GM12878 (cell line): ENCODE results near the gene CHEK1. TPM values are rescaled to one million over a fixed set of nuclear protein-coding genes. Genes with fewer than 3 reads are reported as not detected.

Source experiments
- ATAC-seq: fragments of 200-7000 bp; cut with Tn5 transposase; 3 replicates; pipeline ENCODE4 v1.9.1; 2020; ENCODE audit warnings: mild to moderate bottlenecking, moderate library complexity
- BruUV-seq: library from RNA; stranded (reverse); fragments of 400-500 nt; replicated peaks from 2 replicates; lab custom pipeline; 2021; lab: Mats Ljungman, UMichigan
- CTCF ChIA-PET: fragments of 300-600 bp; sonication (Branson Sonifier 250); formaldehyde crosslinking; extraction: SDS; loops from one replicate; lab custom pipeline; 2021; ENCODE audit warnings: inconsistent platforms; lab: Yijun Ruan, JAX
- POLR2A ChIA-PET: fragments of 350-600 bp; formaldehyde crosslinking; extraction: SDS; loops from one replicate; lab custom pipeline; 2021; ENCODE audit warnings: inconsistent platforms; lab: Charles Lee
- RAD21 ChIA-PET: fragments of 300-600 bp; sonication (Branson Sonifier 250); formaldehyde crosslinking; loops from one replicate; lab custom pipeline; 2023; ENCODE audit warnings: antibody characterized with exemption; ENCODE audit not compliant: unreplicated experiment; lab: Charles Lee
- SMC1A ChIA-PET: fragments of 300-600 bp; sonication (Branson Sonifier 250); formaldehyde crosslinking; loops from one replicate; lab custom pipeline; 2023; ENCODE audit not compliant: unreplicated experiment, uncharacterized antibody; lab: Charles Lee
- DNase-seq: peaks from one replicate; pipeline ENCODE4 v3.0.0-alpha.2; 2011; ENCODE audit warnings: low read depth, low spot score
- FAIRE-seq: peaks from 3 replicates; lab custom pipeline; 2011; peaks lifted over from hg19 to GRCh38; lab: Jason Lieb, UNC
- H2AFZ ChIP-seq: 2 replicates; pipeline ENCODE4 v1.6.0; 2011; ENCODE audit warnings: low read depth, low read length, control low read depth; ENCODE audit not compliant: control insufficient read depth
- H3K27ac ChIP-seq: 2 replicates; pipeline ENCODE4 v1.5.1; 2011; ENCODE audit warnings: control low read depth; ENCODE audit not compliant: control insufficient read depth, insufficient read depth
- H3K27me3 ChIP-seq, 2 experiments: replicated peaks in 1 of 2; 2 replicates each; pipeline versions ENCODE4 v1.6.0 to v1.6.1; 2011; ENCODE audit warnings: low read length in 1 of 2; ENCODE audit not compliant: control insufficient read depth in 2 of 2, insufficient read depth in 2 of 2
- H3K36me3 ChIP-seq, 2 experiments: 2 replicates each; pipeline ENCODE4 v1.5.1; 2011; ENCODE audit warnings: low read length in 1 of 2; ENCODE audit not compliant: control insufficient read depth in 2 of 2, insufficient read depth in 2 of 2
- H3K4me1 ChIP-seq: 2 replicates; pipeline ENCODE4 v1.6.1; 2011; ENCODE audit warnings: mild to moderate bottlenecking, low read length, moderate library complexity, mixed read lengths; ENCODE audit not compliant: control insufficient read depth, insufficient read depth
- H3K4me2 ChIP-seq: 2 replicates; pipeline ENCODE4 v1.6.0; 2011; ENCODE audit warnings: control low read depth; ENCODE audit not compliant: control insufficient read depth, insufficient read depth
- H3K4me3 ChIP-seq: fragments of 200-600 bp; sonication (generic); 2 replicates; pipeline ENCODE4 v1.5.1; 2016
- H3K79me2 ChIP-seq: 2 replicates; pipeline ENCODE4 v1.6.0; 2011; ENCODE audit warnings: low read length; ENCODE audit not compliant: control insufficient read depth, insufficient read depth
- H3K9ac ChIP-seq: 2 replicates; pipeline ENCODE4 v1.8.0; 2011; ENCODE audit warnings: low read length, control low read depth, mixed read lengths; ENCODE audit not compliant: control insufficient read depth, insufficient read depth
- H3K9me3 ChIP-seq: replicated peaks from 3 replicates; pipeline ENCODE4 v1.5.1; 2011; ENCODE audit warnings: mild to moderate bottlenecking, low read length; ENCODE audit not compliant: control insufficient read depth, insufficient read depth
- H4K20me1 ChIP-seq: 2 replicates; pipeline ENCODE4 v1.6.0; 2011; ENCODE audit not compliant: control insufficient read depth, insufficient read depth
- ATF2 ChIP-seq: IDR thresholded peaks from 2 replicates; pipeline ENCODE4 v1.6.1; 2012; ENCODE audit warnings: low read length, inconsistent platforms
- BACH1 ChIP-seq: fragments of 450-650 bp; IDR thresholded peaks from 2 replicates; pipeline ENCODE4 v1.6.1; 2017; ENCODE audit warnings: mild to moderate bottlenecking, borderline replicate concordance
- BCL11A ChIP-seq: IDR thresholded peaks from 2 replicates; pipeline ENCODE4 v1.6.1; 2011; ENCODE audit warnings: low read depth, low read length
- EGR1 ChIP-seq, 2 experiments: IDR thresholded peaks; 1 replicate in 1 of 2; 2 replicates in 1 of 2; pipeline ENCODE4 v1.6.1; 2011 to 2012; ENCODE audit warnings: low read depth in 2 of 2, low read length in 2 of 2, borderline replicate concordance in 1 of 2, mild to moderate bottlenecking in 1 of 2, moderate library complexity in 1 of 2
- GABPA ChIP-seq: IDR thresholded peaks from 2 replicates; pipeline ENCODE4 v1.6.1; 2014; ENCODE audit warnings: antibody characterized with exemption, low read depth, mild to moderate bottlenecking, inconsistent platforms
- IRF4 ChIP-seq: IDR thresholded peaks from 2 replicates; pipeline ENCODE4 v1.6.1; 2011; ENCODE audit warnings: low read depth, low read length
- LARP7 ChIP-seq: fragments of 450-650 bp; IDR thresholded peaks from 2 replicates; pipeline ENCODE4 v1.6.1; 2017; ENCODE audit warnings: mild to moderate bottlenecking
- MEF2A ChIP-seq: IDR thresholded peaks from 2 replicates; pipeline ENCODE4 v1.6.1; 2011; ENCODE audit warnings: low read depth, mild to moderate bottlenecking, low read length, moderate library complexity; ENCODE audit not compliant: insufficient read depth
- MTA3 ChIP-seq: IDR thresholded peaks from 2 replicates; pipeline ENCODE4 v1.6.1; 2012; ENCODE audit warnings: low read length, inconsistent platforms, borderline replicate concordance
- NR2F1 ChIP-seq: fragments of 450-650 bp; conservative IDR thresholded peaks from 2 replicates; pipeline ENCODE4 v1.6.1; 2017; ENCODE audit warnings: mild to moderate bottlenecking
- PML ChIP-seq: IDR thresholded peaks from 2 replicates; pipeline ENCODE4 v1.6.1; 2012; ENCODE audit warnings: low read length, inconsistent platforms
- RAD51 ChIP-seq: fragments of 450-650 bp; IDR thresholded peaks from 2 replicates; pipeline ENCODE4 v1.6.1; 2016; ENCODE audit warnings: moderate library complexity, mild to moderate bottlenecking, inconsistent platforms
- SMC3 ChIP-seq: IDR thresholded peaks from 2 replicates; pipeline ENCODE4 v1.6.1; 2011; ENCODE audit warnings: low read length, improper control_type of control experiment, borderline replicate concordance
- STAT3 ChIP-seq: IDR thresholded peaks from 2 replicates; pipeline ENCODE4 v1.6.1; 2011; ENCODE audit warnings: low read depth, low read length, improper control_type of control experiment
- TARDBP ChIP-seq: IDR thresholded peaks from 2 replicates; pipeline ENCODE4 v1.6.1; 2016; ENCODE audit warnings: borderline replicate concordance
- YY1 ChIP-seq: IDR thresholded peaks from 2 replicates; pipeline ENCODE4 v1.6.1; 2011; ENCODE audit warnings: low read depth, mild to moderate bottlenecking, low read length
- ZNF207 ChIP-seq: fragments of 450-650 bp; IDR thresholded peaks from 2 replicates; pipeline ENCODE4 v1.6.1; 2014; ENCODE audit warnings: antibody characterized with exemption, mild to moderate bottlenecking, borderline replicate concordance
- WGBS: methylation state at CpG from one replicate; pipeline ENCODE4 v1.1.6; 2016; ENCODE audit warnings: low lambda C conversion rate; ENCODE audit not compliant: insufficient replicate concordance, insufficient coverage; ENCODE audit errors: missing lambda C conversion rate; 5-methylcytosine and 5-hydroxymethylcytosine counted together
- in situ Hi-C: fragments of 300-500 bp; cut with MboI; formaldehyde crosslinking; loops from 9 replicates; pipeline ENCODE4 v1.14.3; 2018; ENCODE audit warnings: mixed read lengths
- intact Hi-C: fragments of 100-400 bp; cut with micrococcal nuclease; formaldehyde crosslinking; loops from one replicate; pipeline ENCODE4 v1.14.2; 2022; ENCODE audit not compliant: unreplicated experiment
- polyA plus RNA-seq, 11 experiments: library from polyadenylated mRNA; depleted of rRNA in 4 of 11; unstranded in 6 of 11; stranded (reverse) in 5 of 11; fragments of >200 nt; fragmentation: Nextera tagmentation in 4 of 11; fragmentation: Illumina TruSeq in 1 of 11; extraction: Ambion mirVana in 4 of 11; extraction: Trizol in 1 of 11; gene quantifications; 1 replicate in 1 of 11; 2 replicates in 10 of 11; pipeline versions ENCODE4 v1.2.1 to v1.2.3, GENCODE V29; 2011 to 2016; ENCODE audit warnings: inconsistent platforms in 2 of 11, missing spikeins in 2 of 11, low read depth in 1 of 11
- total RNA-seq, 4 experiments: library from RNA; depleted of rRNA in 3 of 4; stranded (reverse); fragments of >200 nt in 3 of 4; fragmentation: Illumina TruSeq in 1 of 4; extraction: Trizol in 1 of 4; gene quantifications; 2 replicates each; pipeline versions ENCODE4 v1.2.1 to v1.2.3, GENCODE V29; 2013 to 2021
- TF ChIP-seq, protein P1 (sequence below): fragments of 450-650 bp; conservative IDR thresholded peaks from 2 replicates; pipeline ENCODE4 v1.6.1; 2017; ENCODE audit warnings: mild to moderate bottlenecking, moderate library complexity
- TF ChIP-seq, protein P2 (sequence below): fragments of 450-650 bp; formaldehyde crosslinking; IDR thresholded peaks from 2 replicates; pipeline ENCODE4 v1.4.0; 2020; ENCODE audit warnings: mild to moderate bottlenecking, moderate library complexity

CHEK1 gene
- total and polyA plus RNA-seq, 10 of the 15 experiments (the other 5 are each of a cell fraction or from before 2014, with no cell fraction given): 42.1 to 72.9 (median 65.6) TPM

GRCh38 chr11:125625225-125625629, 264 bp downstream of the CHEK1 start:
- H3K9ac ChIP-seq: peak overlapping the region; percentile 97
- under 1% methylated on average over 20 of the region's 20 CpGs for WGBS
- peak overlapping the region; percentile 95 for H2AFZ ChIP-seq
- H4K20me1 ChIP-seq: no peaks in the 10 kb centered on the region
- peaks cover 3 to 10% of the 10 kb centered on the region in 2 experiments for H3K36me3 ChIP-seq
- in situ Hi-C loops (no loop called here), intact Hi-C loops (loop anchor here (1.0 to 2.0 kb wide), 2 partner anchors 32 to 56 kb away; partner anchors contain the start of genes EI24 and STT3A)
- DNase-seq (no peak), FAIRE-seq (no peak), ATAC-seq (no peak)
- no peaks in the 10 kb centered on the region for H3K9me3 ChIP-seq
- ChIA-PET SMC1A (interaction anchor here (0.6 to 2.4 kb wide), 8 partner anchors 31 to 569 kb away, joined by 3 to 10 read pairs (median 4); partner anchors contain the start of gene STT3A), CTCF (interaction anchor here (1.1 to 1.4 kb wide), 3 partner anchors 32 to 263 kb away, joined by 3 to 4 read pairs (median 4); partner anchors contain the start of gene HYLS1), RAD21 (interaction anchor here (0.8 to 1.9 kb wide), 7 partner anchors 8 to 265 kb away, joined by 3 to 5 read pairs (median 3); partner anchors contain the start of genes HYLS1 and STT3A), POLR2A (interaction anchor here (0.7 to 2.4 kb wide), 8 partner anchors 8 to 263 kb away, joined by 3 to 18 read pairs (median 4); partner anchors contain the start of genes HYLS1 and STT3A)
- H3K4me3 ChIP-seq: peak overlapping the region; percentile 81
- BruUV-seq: TSS peak; percentile 97
- peaks cover 7% of the 10 kb centered on the region; the same call in 1 of the 2 replicates for H3K4me1 ChIP-seq
- peaks cover 30% of the 10 kb centered on the region for H3K79me2 ChIP-seq
- peak overlapping the region; percentile 97 for H3K27ac ChIP-seq
- peak overlapping the region; percentile 97 for H3K4me2 ChIP-seq
- no peaks in the 10 kb centered on the region for H3K27me3 ChIP-seq
- TF ChIP-seq LARP7 (peak; percentile 63), BACH1 (peak; percentile 20; the same call in 1 of the 2 replicates), IRF4 (no peak), PML (no peak), TARDBP (no peak), RAD51 (no peak), EGR1 (IDR thresholded peaks at IDR 0.05; ENCODE audit: borderline replicate concordance in 1 of 2, low read depth in 2 of 2, low read length in 2 of 2) (no peak), ZNF207 (no peak), SMC3 (0 out of 2 replicates have a peak, but pooled peaks have one; percentile 1), MTA3 (0 out of 2 replicates have a peak, but pooled peaks have one; percentile 50), STAT3 (no peak), BCL11A (no peak), NR2F1 (no peak), YY1 (no peak), MEF2A (no peak), GABPA (no peak), ATF2 (no peak; the same call in 1 of the 2 replicates)
- TF ChIP-seq, protein P1, sequence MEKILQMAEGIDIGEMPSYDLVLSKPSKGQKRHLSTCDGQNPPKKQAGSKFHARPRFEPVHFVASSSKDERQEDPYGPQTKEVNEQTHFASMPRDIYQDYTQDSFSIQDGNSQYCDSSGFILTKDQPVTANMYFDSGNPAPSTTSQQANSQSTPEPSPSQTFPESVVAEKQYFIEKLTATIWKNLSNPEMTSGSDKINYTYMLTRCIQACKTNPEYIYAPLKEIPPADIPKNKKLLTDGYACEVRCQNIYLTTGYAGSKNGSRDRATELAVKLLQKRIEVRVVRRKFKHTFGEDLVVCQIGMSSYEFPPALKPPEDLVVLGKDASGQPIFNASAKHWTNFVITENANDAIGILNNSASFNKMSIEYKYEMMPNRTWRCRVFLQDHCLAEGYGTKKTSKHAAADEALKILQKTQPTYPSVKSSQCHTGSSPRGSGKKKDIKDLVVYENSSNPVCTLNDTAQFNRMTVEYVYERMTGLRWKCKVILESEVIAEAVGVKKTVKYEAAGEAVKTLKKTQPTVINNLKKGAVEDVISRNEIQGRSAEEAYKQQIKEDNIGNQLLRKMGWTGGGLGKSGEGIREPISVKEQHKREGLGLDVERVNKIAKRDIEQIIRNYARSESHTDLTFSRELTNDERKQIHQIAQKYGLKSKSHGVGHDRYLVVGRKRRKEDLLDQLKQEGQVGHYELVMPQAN: no peak
- TF ChIP-seq, protein P2, sequence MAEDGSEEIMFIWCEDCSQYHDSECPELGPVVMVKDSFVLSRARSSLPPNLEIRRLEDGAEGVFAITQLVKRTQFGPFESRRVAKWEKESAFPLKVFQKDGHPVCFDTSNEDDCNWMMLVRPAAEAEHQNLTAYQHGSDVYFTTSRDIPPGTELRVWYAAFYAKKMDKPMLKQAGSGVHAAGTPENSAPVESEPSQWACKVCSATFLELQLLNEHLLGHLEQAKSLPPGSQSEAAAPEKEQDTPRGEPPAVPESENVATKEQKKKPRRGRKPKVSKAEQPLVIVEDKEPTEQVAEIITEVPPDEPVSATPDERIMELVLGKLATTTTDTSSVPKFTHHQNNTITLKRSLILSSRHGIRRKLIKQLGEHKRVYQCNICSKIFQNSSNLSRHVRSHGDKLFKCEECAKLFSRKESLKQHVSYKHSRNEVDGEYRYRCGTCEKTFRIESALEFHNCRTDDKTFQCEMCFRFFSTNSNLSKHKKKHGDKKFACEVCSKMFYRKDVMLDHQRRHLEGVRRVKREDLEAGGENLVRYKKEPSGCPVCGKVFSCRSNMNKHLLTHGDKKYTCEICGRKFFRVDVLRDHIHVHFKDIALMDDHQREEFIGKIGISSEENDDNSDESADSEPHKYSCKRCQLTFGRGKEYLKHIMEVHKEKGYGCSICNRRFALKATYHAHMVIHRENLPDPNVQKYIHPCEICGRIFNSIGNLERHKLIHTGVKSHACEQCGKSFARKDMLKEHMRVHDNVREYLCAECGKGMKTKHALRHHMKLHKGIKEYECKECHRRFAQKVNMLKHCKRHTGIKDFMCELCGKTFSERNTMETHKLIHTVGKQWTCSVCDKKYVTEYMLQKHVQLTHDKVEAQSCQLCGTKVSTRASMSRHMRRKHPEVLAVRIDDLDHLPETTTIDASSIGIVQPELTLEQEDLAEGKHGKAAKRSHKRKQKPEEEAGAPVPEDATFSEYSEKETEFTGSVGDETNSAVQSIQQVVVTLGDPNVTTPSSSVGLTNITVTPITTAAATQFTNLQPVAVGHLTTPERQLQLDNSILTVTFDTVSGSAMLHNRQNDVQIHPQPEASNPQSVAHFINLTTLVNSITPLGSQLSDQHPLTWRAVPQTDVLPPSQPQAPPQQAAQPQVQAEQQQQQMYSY (CRISPR knock-in tag): no peak
